ENCODE measurements around the gene AP5Z1.

DNA sequence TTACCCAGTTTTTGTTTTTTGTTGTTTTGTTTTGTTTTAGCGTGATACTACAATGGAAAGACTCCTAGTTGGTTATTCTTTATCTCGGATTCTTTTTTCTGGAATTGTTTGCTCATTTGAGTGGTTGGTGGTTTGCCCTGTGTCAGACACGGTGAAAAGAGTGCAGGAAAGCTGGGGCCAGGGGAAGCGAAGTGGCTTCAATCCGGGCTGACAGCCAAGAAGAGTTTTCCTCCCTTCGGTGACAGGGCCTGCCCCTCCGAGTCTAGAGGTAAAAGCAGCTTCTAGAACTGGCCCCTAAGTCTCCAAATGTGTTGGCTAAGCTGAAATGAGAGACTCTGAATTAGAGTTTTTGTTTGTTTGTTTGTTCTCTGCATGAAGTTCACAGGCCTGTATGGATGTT, 5.7 kb upstream of the AP5Z1 start:
- TF ChIP-seq CTCF (IDR thresholded peaks at IDR 0.05), result no peak
- no peak for TF ChIP-seq POLR2A (IDR thresholded peaks at IDR 0.05)

Data from adrenal gland (tissue), 5 donors.